ENCODE measurements around the gene CPSF4L. TPM values are rescaled to one million over a fixed set of nuclear protein-coding genes. Genes with fewer than 3 reads are reported as not detected.

CPSF4L gene
- polyA plus RNA-seq, 1 donor (not counting 4 experiments of a cell fraction or from before 2014, with no cell fraction given) = not detected

GRCh38 chr17:73269791-73270190 is 8.1 kb upstream of the CPSF4L start:
- dilution Hi-C loops (cut with MboI; ENCODE audit: extremely low pct_ligation_motif_present, low sequenced_read_pairs) = loop anchor here (5.0 kb wide), 1 partner anchor 78 kb away; no protein-coding TSS in a partner anchor
- no peak overlapping the region for H3K4me2 ChIP-seq (ENCODE audit: control insufficient read depth, extremely low read depth, insufficient read depth, low read depth, low read length)
- H3K36me3 ChIP-seq (ENCODE audit: control insufficient read depth in 2 of 2, extremely low read depth in 1 of 2, insufficient read depth in 2 of 2, low read length in 2 of 2) = no peaks in the 10 kb centered on the region
- no peak for FAIRE-seq
- no peaks in the 10 kb centered on the region for H3K27me3 ChIP-seq (ENCODE audit: control insufficient read depth, extremely low read depth, insufficient read depth, low read length)
- no peak for DNase-seq (ENCODE audit: low read depth, low spot score)
- TF ChIP-seq CTCF (optimal IDR thresholded peaks at IDR 0.05 in 1 of 3, IDR thresholded peaks at IDR 0.05 in 1 of 3, conservative IDR thresholded peaks at IDR 0.05 in 1 of 3; ENCODE audit: extremely low read depth in 1 of 3, insufficient read depth in 2 of 3, low read length in 3 of 3) (no peak), EZH2 (IDR thresholded peaks at IDR 0.05; ENCODE audit: low read length) (no peak)
- no peaks in the 10 kb centered on the region for H3K79me2 ChIP-seq (ENCODE audit: control insufficient read depth, insufficient read depth, low read length)
- H3K27ac ChIP-seq (ENCODE audit: control insufficient read depth, insufficient read depth, low read length) = no peak overlapping the region
- no peak overlapping the region for H3K4me3 ChIP-seq (ENCODE audit: control insufficient read depth in 2 of 3, extremely low read depth in 1 of 3, insufficient read depth in 2 of 3, low read depth in 1 of 3, low read length in 3 of 3)
- no peaks in the 10 kb centered on the region for H3K9me1 ChIP-seq (ENCODE audit: control insufficient read depth, extremely low read depth, insufficient read depth, low read length)
- H2AFZ ChIP-seq (ENCODE audit: control insufficient read depth, low read length) = no peak overlapping the region
- H3K4me1 ChIP-seq (ENCODE audit: control insufficient read depth, extremely low read depth, insufficient read depth, low read length) = peaks cover 6% of the 10 kb centered on the region
- no peaks in the 10 kb centered on the region for H4K20me1 ChIP-seq (ENCODE audit: control insufficient read depth, extremely low read depth, insufficient read depth, low read length)
- H3K9me3 ChIP-seq (ENCODE audit: control insufficient read depth, low read depth, low read length) = no peaks in the 10 kb centered on the region
- no peak overlapping the region for H3K9ac ChIP-seq (ENCODE audit: control insufficient read depth, extremely low read depth, insufficient read depth, low read length)

- no peak overlapping the region for H2AFZ ChIP-seq (ENCODE audit: control insufficient read depth, low read length)
- no peak for DNase-seq (ENCODE audit: low read depth, low spot score)
- no peak overlapping the region for H3K4me3 ChIP-seq (ENCODE audit: control insufficient read depth in 2 of 3, extremely low read depth in 1 of 3, insufficient read depth in 2 of 3, low read depth in 1 of 3, low read length in 3 of 3)
- H3K27me3 ChIP-seq (ENCODE audit: control insufficient read depth, extremely low read depth, insufficient read depth, low read length) = no peaks in the 10 kb centered on the region
- dilution Hi-C loops (cut with MboI; ENCODE audit: extremely low pct_ligation_motif_present, low sequenced_read_pairs) = loop anchor here (5.0 kb wide), 1 partner anchor 78 kb away; no protein-coding TSS in a partner anchor
- H3K9ac ChIP-seq (ENCODE audit: control insufficient read depth, extremely low read depth, insufficient read depth, low read length) = no peak overlapping the region
- no peaks in the 10 kb centered on the region for H4K20me1 ChIP-seq (ENCODE audit: control insufficient read depth, extremely low read depth, insufficient read depth, low read length)
- H3K9me1 ChIP-seq (ENCODE audit: control insufficient read depth, extremely low read depth, insufficient read depth, low read length) = no peaks in the 10 kb centered on the region
- peaks cover 6% of the 10 kb centered on the region for H3K4me1 ChIP-seq (ENCODE audit: control insufficient read depth, extremely low read depth, insufficient read depth, low read length)
- FAIRE-seq = no peak
- H3K27ac ChIP-seq (ENCODE audit: control insufficient read depth, insufficient read depth, low read length) = no peak overlapping the region
- H3K79me2 ChIP-seq (ENCODE audit: control insufficient read depth, insufficient read depth, low read length) = no peaks in the 10 kb centered on the region
- no peaks in the 10 kb centered on the region for H3K9me3 ChIP-seq (ENCODE audit: control insufficient read depth, low read depth, low read length)
- no peak overlapping the region for H3K4me2 ChIP-seq (ENCODE audit: control insufficient read depth, extremely low read depth, insufficient read depth, low read depth, low read length)
- TF ChIP-seq CTCF (optimal IDR thresholded peaks at IDR 0.05 in 1 of 3, IDR thresholded peaks at IDR 0.05 in 1 of 3, conservative IDR thresholded peaks at IDR 0.05 in 1 of 3; ENCODE audit: extremely low read depth in 1 of 3, insufficient read depth in 2 of 3, low read length in 3 of 3) (no peak), EZH2 (IDR thresholded peaks at IDR 0.05; ENCODE audit: low read length) (no peak)
- no peaks in the 10 kb centered on the region for H3K36me3 ChIP-seq (ENCODE audit: control insufficient read depth in 2 of 2, extremely low read depth in 1 of 2, insufficient read depth in 2 of 2, low read length in 2 of 2)
Observed at GRCh38 chr17:73269329-73269615, 7.6 kb upstream of the CPSF4L start.
